Raji (cell line): ENCODE measurements around the gene LCLAT1.

Experiments used
- POLR2A ChIP-seq: IDR thresholded peaks from 2 replicates; pipeline ENCODE4 v1.6.1; 2011; ENCODE audit warnings: low read depth, low read length, control low read depth; ENCODE audit not compliant: insufficient read depth

LCLAT1 gene

DNA sequence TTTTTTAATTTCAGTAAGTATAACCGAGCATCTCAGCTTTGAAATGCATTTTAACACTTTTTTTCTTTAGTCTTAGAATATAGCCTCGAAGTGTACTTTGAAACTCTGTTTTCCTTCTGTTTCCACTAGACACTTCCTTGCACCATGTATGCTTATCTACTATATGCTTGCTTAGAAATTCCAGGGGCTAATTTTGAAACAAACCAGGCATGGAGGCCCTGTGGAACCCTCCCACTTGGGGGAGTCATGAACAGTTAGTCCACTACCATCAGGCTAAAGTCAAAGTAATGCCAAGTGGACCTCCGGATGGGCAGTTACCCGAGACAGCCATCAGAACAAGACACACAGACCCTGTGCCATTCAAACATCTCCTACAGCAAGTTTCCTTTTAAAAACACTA is 120.3 kb downstream of the LCLAT1 start:
- no peak for TF ChIP-seq POLR2A

DNA sequence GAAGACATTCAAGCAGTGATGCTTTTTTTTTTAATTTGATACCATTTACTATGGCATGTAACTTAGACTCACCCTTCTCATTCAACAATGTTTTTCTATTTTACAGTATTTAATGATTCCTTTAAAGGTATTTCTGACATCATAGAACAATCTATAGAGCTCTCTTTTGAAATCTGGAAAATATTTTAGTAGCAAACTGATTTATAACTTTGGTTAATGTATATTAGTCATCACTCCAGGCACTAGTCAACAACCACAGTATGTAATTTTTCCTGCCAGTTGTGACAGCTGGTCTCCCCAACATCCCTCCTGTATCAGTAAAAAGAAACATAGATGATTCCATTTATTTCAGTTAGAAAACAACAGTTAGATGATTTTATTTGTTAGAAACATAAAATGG is 122.9 kb downstream of the LCLAT1 start:
- no peak for TF ChIP-seq POLR2A

DNA sequence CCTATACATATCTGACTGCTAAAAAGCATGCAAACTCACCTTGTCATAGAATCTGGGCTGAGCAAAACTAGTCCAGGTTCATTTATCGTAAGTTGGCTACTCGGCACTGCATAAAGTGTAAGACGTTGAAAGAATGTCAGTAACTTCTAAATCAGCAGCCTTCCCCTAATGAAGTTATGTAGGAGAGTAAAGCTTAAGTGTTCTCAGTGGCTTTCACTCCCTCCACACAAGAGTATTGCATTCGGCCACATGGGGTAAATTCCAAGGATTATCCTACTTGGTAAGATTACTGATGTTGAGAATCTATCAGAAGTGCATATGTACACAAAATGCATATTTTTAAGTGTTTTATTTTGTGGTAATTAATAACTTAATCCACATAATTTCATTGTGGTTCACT is 130.1 kb downstream of the LCLAT1 start:
- TF ChIP-seq POLR2A, result no peak

DNA sequence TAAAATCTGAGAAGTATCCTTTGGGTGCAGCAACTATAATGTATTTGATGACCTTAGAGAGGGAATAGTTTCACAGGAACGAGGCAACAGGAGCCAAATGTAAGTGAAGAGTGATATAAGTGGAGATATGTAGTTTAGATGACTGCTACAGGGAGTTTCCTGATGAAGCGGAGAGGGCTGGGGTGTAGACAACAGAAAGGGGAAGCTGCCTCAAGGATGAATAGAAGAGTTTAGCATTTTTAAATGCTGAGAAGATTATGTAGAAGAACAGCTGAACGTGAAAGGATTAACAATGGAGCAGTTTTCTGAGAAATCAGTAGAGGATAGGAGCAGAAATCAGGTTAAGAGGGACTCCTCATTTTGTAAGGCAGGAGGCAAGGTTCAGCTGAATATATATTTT is 133.3 kb downstream of the LCLAT1 start:
- TF ChIP-seq POLR2A, result no peak

GRCh38 chr2:30582521-30582920 is 135.5 kb downstream of the LCLAT1 start:
- no peak for TF ChIP-seq POLR2A

- no peak for TF ChIP-seq POLR2A
Measured at GRCh38 chr2:30583204-30583749, 136.2 kb downstream of the LCLAT1 start.

DNA sequence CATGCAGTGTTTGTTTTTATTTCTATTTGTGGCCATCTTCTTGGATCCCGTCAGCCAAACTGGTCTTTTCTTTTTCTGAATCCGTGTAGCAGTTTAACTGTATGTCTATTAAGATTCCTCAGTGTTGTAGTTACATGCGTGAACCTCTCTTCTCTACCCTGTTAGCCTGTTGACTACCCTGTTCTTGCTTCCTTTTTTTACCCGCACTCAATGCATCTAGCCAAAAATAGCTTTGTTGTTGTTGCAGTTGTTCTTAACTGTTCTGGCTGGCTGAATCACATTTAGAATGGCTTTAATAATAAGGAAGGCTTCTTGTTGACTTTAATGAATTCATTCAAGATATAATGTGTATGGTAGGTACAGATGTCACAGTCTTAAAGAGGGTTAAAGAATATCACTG is 137.1 kb downstream of the LCLAT1 start:
- no peak for TF ChIP-seq POLR2A

GRCh38 chr2:30588994-30589393 is 141.9 kb downstream of the LCLAT1 start:
- TF ChIP-seq POLR2A, result no peak

DNA sequence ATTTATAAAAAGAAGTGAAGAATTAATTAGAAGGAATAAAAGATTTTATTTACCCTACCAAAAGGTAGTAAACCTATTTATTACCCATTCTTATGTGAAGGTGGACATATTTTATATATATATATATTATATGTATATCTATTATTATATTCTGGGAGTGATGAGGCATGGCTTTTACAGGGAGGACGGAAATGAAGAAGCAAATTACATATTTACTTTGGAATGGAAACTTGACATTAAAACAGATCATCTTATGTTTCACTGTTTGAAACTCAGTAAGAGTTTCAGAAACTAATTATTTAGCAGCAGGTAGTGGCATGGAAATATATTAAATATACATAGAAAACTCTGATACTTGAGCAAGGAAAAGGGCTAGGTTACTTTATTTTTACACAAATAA is 143.4 kb downstream of the LCLAT1 start:
- TF ChIP-seq POLR2A, result no peak

GRCh38 chr2:30591186-30591585 is 144.1 kb downstream of the LCLAT1 start:
- TF ChIP-seq POLR2A, result no peak

- no peak for TF ChIP-seq POLR2A
Measured at GRCh38 chr2:30601375-30601774, 154.3 kb downstream of the LCLAT1 start.

DNA sequence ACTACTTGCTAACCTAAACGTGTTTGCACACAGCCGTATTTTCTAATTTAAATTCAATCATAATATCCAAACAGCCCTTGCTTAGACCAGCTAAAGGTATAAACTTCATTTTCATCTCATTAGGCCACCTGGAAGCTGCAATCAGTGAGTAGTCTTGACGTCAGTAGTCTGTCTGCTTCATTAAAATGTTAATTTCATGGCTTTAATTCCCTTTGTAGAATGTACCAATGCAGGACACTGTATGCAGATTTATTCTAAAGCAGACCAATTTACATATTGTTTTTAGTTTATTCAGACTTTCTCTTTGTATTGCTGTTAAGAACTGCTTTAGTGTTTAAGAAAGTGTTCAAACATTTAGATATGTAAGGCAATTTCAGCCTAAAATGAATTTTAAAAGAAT is 158.2 kb downstream of the LCLAT1 start:
- TF ChIP-seq POLR2A, result no peak

GRCh38 chr2:30608643-30609042 is 161.6 kb downstream of the LCLAT1 start:
- no peak for TF ChIP-seq POLR2A

GRCh38 chr2:30611583-30611982 is 164.5 kb downstream of the LCLAT1 start:
- no peak for TF ChIP-seq POLR2A

- no peak for TF ChIP-seq POLR2A
Measured at GRCh38 chr2:30612371-30612770, 165.3 kb downstream of the LCLAT1 start.

DNA sequence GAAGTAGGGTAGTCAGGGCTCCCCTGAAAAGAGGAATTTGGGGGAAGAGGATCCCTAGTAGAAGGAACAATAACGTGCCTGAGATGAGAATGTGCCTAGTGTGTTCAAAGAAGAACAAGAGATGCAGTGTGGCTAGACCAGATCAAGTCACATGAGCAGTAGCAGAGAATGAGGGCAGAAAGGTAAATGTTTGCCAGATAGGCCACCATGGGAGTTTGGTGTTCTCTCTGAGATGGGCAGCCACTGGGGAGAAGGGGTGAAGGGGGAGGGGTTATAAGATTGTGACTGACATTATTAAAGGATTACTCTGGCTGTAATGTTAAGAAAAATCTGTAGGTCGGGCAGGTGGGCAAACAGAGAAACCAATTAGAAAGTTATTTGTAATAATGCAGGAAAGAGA is 166.0 kb downstream of the LCLAT1 start:
- no peak for TF ChIP-seq POLR2A

GRCh38 chr2:30615926-30616325 is 168.9 kb downstream of the LCLAT1 start:
- TF ChIP-seq POLR2A, result no peak
